IMR-90 (cell line): ENCODE data around the gene TCHP.

ENCODE experiments used
- FOS ChIP-seq: fragments of 150-350 bp; IDR thresholded peaks from 2 replicates; pipeline ENCODE4 v1.6.1; 2016; ENCODE audit warnings: low read depth, low read length
- TF ChIP-seq, protein P1 (sequence below): conservative IDR thresholded peaks from 2 replicates; pipeline ENCODE4 v1.5.1; 2012; ENCODE audit warnings: mild to moderate bottlenecking, low read depth, low read length, improper control_type of control experiment
- TF ChIP-seq, protein P2 (sequence below): fragments of 150-350 bp; IDR thresholded peaks from 2 replicates; pipeline ENCODE4 v1.6.1; 2016; ENCODE audit warnings: low read depth, mild to moderate bottlenecking, low read length, moderate library complexity, borderline replicate concordance

DNA sequence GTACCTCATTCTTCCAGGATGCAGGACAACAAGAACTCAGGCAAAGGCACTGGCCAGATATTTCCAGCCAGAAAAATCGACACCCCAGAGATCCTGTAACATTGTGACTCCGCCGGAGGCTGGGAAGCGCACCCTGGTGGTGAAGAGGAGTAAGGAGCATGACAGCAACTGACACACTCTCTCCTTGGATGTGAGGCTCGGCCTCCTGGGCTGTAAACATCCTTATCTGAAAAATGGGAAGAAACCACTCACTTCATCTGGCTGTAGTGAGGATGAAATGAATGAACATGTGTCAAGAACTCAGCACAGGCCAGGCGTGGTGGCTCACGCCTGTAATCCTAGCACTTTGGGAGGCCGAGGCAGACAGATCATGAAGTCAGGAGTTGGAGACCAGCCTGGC, 27.5 kb downstream of the TCHP start:
- TF ChIP-seq FOS, result no peak
- TF ChIP-seq, protein P1, sequence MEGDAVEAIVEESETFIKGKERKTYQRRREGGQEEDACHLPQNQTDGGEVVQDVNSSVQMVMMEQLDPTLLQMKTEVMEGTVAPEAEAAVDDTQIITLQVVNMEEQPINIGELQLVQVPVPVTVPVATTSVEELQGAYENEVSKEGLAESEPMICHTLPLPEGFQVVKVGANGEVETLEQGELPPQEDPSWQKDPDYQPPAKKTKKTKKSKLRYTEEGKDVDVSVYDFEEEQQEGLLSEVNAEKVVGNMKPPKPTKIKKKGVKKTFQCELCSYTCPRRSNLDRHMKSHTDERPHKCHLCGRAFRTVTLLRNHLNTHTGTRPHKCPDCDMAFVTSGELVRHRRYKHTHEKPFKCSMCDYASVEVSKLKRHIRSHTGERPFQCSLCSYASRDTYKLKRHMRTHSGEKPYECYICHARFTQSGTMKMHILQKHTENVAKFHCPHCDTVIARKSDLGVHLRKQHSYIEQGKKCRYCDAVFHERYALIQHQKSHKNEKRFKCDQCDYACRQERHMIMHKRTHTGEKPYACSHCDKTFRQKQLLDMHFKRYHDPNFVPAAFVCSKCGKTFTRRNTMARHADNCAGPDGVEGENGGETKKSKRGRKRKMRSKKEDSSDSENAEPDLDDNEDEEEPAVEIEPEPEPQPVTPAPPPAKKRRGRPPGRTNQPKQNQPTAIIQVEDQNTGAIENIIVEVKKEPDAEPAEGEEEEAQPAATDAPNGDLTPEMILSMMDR, result peak; percentile 54
- TF ChIP-seq, protein P2, sequence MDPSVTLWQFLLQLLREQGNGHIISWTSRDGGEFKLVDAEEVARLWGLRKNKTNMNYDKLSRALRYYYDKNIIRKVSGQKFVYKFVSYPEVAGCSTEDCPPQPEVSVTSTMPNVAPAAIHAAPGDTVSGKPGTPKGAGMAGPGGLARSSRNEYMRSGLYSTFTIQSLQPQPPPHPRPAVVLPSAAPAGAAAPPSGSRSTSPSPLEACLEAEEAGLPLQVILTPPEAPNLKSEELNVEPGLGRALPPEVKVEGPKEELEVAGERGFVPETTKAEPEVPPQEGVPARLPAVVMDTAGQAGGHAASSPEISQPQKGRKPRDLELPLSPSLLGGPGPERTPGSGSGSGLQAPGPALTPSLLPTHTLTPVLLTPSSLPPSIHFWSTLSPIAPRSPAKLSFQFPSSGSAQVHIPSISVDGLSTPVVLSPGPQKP, result no peak
